Keratinocyte (primary cell): Measurements from ENCODE around the gene ATP6V1C2.

Experiments
- EZH2 ChIP-seq: IDR thresholded peaks from one replicate; pipeline ENCODE4 v1.6.1; 2012; ENCODE audit warnings: inconsistent platforms, mild to moderate bottlenecking, low read length, moderate library complexity
- TF ChIP-seq, protein P1 (sequence below), 3 experiments: IDR thresholded peaks in 1 of 3; conservative IDR thresholded peaks in 1 of 3; optimal IDR thresholded peaks in 1 of 3; 2 replicates in 2 of 3; 3 replicates in 1 of 3; pipeline versions ENCODE3 to v1.5.1; 2011; ENCODE audit warnings: low read length in 3 of 3, mild to moderate bottlenecking in 3 of 3, moderate library complexity in 2 of 3, control low read depth in 1 of 3, inconsistent platforms in 1 of 3; ENCODE audit not compliant: insufficient read depth in 2 of 3; ENCODE audit errors: extremely low read depth in 1 of 3

DNA sequence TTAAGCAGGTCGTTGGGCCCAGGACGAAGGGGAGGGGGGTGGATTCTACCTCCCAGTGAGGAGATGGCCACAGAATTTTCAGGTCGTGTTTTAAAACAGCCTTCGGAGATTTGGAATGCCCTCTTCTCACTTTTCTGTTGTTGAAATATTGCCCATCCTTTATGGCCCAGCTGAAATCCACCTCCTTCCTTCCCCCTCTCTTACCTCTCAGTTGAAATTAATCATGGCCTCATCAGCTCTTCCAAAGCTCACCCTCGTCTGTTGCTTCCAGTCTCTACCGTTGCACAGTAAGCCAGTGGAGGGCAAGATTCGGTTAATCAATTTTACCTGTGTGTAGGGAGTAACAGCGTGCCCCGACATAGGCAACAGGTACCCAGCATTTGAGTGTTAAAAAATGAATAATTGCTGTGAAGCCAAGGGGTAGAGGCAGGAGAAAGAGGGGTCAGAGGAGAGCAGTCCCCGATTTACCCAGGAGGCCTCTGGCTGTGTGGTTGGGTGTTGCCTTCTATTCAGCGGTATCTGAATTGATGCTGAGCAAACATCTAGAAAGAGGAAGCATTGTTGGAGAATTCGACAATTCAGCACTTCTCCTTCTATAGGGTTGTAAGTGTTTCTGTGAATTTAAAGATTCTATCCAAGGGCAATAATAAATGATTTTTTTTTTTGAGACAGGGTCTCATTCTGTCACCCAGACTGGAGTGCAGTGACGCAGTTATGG is 99.7 kb downstream of the ATP6V1C2 start:
- TF ChIP-seq, protein P1, sequence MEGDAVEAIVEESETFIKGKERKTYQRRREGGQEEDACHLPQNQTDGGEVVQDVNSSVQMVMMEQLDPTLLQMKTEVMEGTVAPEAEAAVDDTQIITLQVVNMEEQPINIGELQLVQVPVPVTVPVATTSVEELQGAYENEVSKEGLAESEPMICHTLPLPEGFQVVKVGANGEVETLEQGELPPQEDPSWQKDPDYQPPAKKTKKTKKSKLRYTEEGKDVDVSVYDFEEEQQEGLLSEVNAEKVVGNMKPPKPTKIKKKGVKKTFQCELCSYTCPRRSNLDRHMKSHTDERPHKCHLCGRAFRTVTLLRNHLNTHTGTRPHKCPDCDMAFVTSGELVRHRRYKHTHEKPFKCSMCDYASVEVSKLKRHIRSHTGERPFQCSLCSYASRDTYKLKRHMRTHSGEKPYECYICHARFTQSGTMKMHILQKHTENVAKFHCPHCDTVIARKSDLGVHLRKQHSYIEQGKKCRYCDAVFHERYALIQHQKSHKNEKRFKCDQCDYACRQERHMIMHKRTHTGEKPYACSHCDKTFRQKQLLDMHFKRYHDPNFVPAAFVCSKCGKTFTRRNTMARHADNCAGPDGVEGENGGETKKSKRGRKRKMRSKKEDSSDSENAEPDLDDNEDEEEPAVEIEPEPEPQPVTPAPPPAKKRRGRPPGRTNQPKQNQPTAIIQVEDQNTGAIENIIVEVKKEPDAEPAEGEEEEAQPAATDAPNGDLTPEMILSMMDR (optimal IDR thresholded peaks at IDR 0.05 in 1 of 3, IDR thresholded peaks at IDR 0.05 in 1 of 3, conservative IDR thresholded peaks at IDR 0.05 in 1 of 3; ENCODE audit: extremely low read depth in 1 of 3, insufficient read depth in 2 of 3, low read length in 3 of 3): no peak
- TF ChIP-seq EZH2: no peak
